Measurements from ENCODE around the gene SLX1A. TPM values are rescaled to one million over a fixed set of nuclear protein-coding genes. Genes with fewer than 3 reads are reported as not detected.

SLX1A gene
- total RNA-seq, 2 experiments from 2014 or later = 116 to 129 TPM

DNA sequence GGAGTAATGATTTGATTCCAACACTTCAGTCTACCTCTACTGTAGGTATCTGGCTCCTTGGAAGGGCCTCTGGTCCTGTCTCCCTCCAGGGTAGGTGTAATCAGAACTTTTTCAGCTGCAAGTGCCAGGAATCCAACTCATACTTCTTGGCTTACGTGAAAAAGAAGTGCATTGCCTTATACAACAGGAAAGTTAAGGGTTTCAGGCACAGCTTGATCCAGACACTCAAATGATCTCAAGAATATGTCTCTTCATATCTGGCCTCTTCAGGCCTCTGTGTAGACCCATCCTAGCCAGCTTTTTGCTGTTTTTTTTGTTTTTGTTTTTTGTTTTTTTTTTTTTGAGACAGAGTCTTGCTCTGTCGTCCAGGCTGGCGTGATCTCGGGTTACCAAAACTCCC lies 14.5 kb upstream of the SLX1A start:
- Mint-ChIP-seq H3K27me3 (no peaks in the 10 kb centered on the region), H3K36me3 (ENCODE audit: low read depth) (peaks cover 4% of the 10 kb centered on the region), H3K27ac (no peak overlapping the region), H3K4me1 (ENCODE audit: low read depth) (peaks cover 14% of the 10 kb centered on the region), H3K4me3 (no peak overlapping the region), H3K9me3 (no peaks in the 10 kb centered on the region)
- intact Hi-C loops (cut with micrococcal nuclease) = no loop called here
- POLR2A ChIA-PET = interaction anchor here (1.6 kb wide), 1 partner anchor 8 kb away, joined by 3 read pairs; no protein-coding TSS in a partner anchor
- TF ChIP-seq, protein P1, sequence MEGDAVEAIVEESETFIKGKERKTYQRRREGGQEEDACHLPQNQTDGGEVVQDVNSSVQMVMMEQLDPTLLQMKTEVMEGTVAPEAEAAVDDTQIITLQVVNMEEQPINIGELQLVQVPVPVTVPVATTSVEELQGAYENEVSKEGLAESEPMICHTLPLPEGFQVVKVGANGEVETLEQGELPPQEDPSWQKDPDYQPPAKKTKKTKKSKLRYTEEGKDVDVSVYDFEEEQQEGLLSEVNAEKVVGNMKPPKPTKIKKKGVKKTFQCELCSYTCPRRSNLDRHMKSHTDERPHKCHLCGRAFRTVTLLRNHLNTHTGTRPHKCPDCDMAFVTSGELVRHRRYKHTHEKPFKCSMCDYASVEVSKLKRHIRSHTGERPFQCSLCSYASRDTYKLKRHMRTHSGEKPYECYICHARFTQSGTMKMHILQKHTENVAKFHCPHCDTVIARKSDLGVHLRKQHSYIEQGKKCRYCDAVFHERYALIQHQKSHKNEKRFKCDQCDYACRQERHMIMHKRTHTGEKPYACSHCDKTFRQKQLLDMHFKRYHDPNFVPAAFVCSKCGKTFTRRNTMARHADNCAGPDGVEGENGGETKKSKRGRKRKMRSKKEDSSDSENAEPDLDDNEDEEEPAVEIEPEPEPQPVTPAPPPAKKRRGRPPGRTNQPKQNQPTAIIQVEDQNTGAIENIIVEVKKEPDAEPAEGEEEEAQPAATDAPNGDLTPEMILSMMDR (IDR thresholded peaks at IDR 0.05) = no peak
- ATAC-seq (no peak), DNase-seq (no peak)
- CTCF ChIA-PET = interaction anchor here (1.2 to 2.3 kb wide), 2 partner anchors 37 to 67 kb away, joined by 4 to 9 read pairs; partner anchors contain the start of gene GDPD3

- H3K27ac Mint-ChIP-seq = no peak overlapping the region
- TF ChIP-seq, protein P1 (IDR thresholded peaks at IDR 0.05) = no peak
- ChIA-PET POLR2A (no interaction called here), CTCF (interaction anchor here (2.3 kb wide), 1 partner anchor 67 kb away, joined by 9 read pairs; the partner anchor contains the start of gene GDPD3)
- DNase-seq (no peak), ATAC-seq (no peak)
- no peaks in the 10 kb centered on the region for H3K27me3 Mint-ChIP-seq
- H3K4me1 Mint-ChIP-seq (ENCODE audit: low read depth) = peaks cover 14% of the 10 kb centered on the region
- no peaks in the 10 kb centered on the region for H3K9me3 Mint-ChIP-seq
- no peak overlapping the region for H3K4me3 Mint-ChIP-seq
- H3K36me3 Mint-ChIP-seq (ENCODE audit: low read depth) = peaks cover 11% of the 10 kb centered on the region
- intact Hi-C loops (cut with micrococcal nuclease) = no loop called here
These were observed 13.7 kb upstream of the SLX1A start for GRCh38 chr16:30179931-30180330.

- Mint-ChIP-seq H3K4me1 (ENCODE audit: low read depth) (peaks cover 14% of the 10 kb centered on the region), H3K36me3 (ENCODE audit: low read depth) (peaks cover 19% of the 10 kb centered on the region), H3K27ac (peak overlapping the region; percentile 36), H3K27me3 (no peaks in the 10 kb centered on the region), H3K4me3 (no peak overlapping the region), H3K9me3 (no peaks in the 10 kb centered on the region)
- intact Hi-C loops (cut with micrococcal nuclease) = no loop called here
- DNase-seq (peak; percentile 16), ATAC-seq (no peak)
- CTCF ChIA-PET = no interaction called here
- TF ChIP-seq, protein P1 (IDR thresholded peaks at IDR 0.05) = no peak
- POLR2A ChIA-PET = no interaction called here
These were observed 12.9 kb upstream of the SLX1A start for GRCh38 chr16:30180741-30181140.

DNA sequence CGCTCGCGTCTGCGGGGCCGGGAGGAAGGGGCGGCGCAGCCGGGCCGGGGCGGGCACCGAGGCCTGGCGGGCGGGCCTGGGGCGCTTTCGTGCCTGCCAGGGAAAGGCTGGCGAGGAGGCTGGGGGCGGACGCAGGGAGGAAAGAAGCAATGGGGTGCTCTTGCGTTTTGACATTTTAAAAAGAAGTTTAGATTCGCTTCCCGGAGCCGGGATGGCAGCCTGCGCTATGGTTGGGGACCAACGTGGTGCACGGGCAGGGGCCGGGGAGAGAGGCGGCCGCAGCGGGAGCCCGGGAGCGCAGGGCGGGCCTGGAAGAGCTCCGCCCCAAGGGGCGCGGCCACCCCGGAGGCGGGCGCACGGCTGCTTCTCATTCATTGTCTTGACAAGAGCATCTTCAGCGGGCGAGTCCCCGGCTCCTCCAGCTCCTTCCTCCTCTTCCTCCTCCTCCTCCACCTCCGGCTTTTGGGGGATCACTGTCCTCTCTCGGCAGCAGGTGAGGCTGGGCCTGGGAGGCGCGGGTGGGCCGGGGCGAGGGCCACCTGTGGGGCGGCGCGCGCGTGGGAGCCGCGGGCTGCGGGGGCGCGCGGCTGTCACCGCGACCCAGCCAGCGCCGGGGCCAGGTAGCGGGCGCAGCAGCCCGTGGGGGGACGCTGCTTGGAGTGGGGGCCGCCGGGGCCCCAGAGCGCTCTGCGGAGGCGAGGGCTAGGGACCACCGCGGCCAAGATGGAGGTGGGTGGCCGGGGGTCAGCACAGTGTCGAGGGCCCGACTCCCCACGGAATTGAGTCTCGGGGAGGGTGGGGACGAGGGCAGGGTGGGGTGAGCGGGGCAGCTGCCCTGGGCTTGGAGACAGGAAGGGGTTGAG lies 10.2 kb upstream of the SLX1A start, which contains the start of gene CORO1A:
Gene CORO1A, plus strand, starts transcription at position 370 of the 863 bp plus-strand sequence. CDS start 1,608 bp downstream, outside the sequence.
- Mint-ChIP-seq H3K27me3 (no peaks in the 10 kb centered on the region), H3K27ac (peak within 1 kb of the TSS; percentile 100), H3K36me3 (ENCODE audit: low read depth) (peaks cover 44% of the 10 kb centered on the region), H3K9me3 (no peaks in the 10 kb centered on the region), H3K4me1 (ENCODE audit: low read depth) (peaks cover 28% of the 10 kb centered on the region), H3K4me3 (peak within 1 kb of the TSS; percentile 100)
- intact Hi-C loops (cut with micrococcal nuclease) = no loop called here
- peak; percentile 41 for ATAC-seq
- ChIA-PET CTCF (interaction anchor here (0.8 to 1.0 kb wide), 4 partner anchors 12 to 226 kb away, joined by 3 to 4 read pairs (median 4); partner anchors contain the start of genes GDPD3 and TBX6), POLR2A (interaction anchor here (0.6 to 2.3 kb wide), 11 partner anchors 29 to 352 kb away, joined by 3 to 8 read pairs (median 4); partner anchors contain the start of genes ALDOA, YPEL3 and ZNF747)
- TF ChIP-seq, protein P1 (IDR thresholded peaks at IDR 0.05) = no peak
- DNase-seq = peak; percentile 90

All from activated CD8-positive, alpha-beta T cell treated with anti-CD3 and anti-CD28 coated beads for 36 hours (primary cell).